ENCODE results near the gene PARP16.
"Not testable (repeated sequence)": the region's sequence is repeated elsewhere in the genome, so short reads cannot be mapped to it uniquely, and the experiment has no call there.

Gene PARP16

DNA sequence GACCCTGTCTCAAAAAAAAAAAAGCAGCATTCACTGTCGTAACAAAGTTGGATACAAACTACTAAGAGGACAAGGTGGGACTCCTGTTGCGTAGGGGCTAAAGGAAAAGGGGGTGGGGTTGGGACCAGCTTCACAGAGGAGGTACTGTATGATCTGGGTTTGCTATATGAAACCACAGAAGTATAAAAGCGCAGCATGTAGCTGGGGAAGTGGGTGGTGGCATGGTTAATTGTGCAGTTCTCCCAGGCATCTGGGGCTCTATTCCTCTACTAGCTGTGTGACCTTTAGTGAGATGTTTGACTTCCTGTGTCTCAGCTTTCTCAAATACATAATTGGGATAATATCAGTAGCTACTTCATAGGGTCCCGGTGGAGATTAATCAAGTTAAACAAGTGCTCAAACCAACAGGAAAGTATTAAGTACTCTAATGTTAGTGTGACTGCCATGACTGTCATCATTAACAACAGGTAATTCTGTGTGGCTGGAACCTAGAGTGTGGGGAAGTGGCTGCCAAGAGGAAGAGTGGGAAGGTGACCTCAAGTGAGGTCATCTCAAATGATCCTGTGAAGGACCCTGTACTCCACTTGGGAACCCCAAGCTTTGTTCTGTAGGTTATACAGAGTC, 11.5 kb downstream of the PARP16 start:
- no peak for DNase-seq

DNA sequence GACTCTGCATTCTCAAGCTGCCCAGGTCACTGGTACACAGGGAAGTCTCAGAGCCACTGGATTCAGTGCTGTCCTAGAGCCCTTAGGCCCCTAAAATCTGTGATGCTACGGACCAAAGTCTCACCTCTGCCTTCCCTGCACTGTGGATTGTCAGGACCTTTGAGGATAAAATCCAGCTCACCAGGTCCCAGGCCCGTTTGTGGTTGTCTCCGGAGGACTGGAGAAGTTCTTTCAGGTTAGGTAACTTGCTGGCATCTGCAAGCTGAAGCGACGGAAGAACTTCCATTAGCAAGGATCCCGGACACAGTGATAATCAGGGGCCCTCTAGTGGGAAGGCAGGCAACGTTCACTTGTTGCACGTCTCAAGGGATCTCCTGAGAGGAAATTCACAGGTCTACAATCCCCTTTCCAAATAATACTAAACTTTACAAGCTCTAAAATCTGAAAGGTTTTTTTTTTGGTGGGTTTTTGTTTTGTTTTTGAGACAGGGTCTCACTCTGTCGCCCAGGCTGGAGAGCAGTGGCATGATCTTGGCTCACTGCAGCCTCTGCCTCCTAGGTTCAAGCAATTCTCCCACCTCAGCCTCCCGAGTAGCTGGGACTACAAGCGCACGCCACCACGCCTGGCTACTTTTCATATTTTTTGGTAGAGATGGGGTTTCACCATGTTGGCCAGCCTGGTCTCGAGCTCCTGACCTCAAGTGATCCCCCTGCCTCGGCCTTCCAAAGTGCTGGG, 15.7 kb downstream of the PARP16 start:
- peak; percentile 19 to 32 for DNase-seq

DNA sequence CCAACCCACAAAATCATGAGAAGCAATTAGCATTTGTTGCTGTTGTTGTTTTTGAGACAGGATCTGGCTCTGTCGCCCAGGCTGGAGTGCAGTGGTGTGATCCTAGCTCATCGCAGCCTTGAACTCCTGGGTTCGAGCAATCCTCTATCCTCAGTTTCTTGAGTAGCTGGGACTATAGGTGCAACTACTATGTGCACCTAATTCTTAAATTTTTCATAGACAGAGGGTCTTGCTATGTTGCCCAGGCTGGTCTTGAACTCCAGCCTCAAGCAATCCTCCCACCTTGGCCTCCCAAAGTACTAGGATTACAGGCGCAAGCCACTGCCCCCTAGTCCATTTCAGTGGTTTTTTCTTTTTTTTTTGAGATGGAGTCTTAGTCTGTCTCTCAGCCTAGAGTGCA, 18.3 kb downstream of the PARP16 start:
- DNase-seq: no peak

DNA sequence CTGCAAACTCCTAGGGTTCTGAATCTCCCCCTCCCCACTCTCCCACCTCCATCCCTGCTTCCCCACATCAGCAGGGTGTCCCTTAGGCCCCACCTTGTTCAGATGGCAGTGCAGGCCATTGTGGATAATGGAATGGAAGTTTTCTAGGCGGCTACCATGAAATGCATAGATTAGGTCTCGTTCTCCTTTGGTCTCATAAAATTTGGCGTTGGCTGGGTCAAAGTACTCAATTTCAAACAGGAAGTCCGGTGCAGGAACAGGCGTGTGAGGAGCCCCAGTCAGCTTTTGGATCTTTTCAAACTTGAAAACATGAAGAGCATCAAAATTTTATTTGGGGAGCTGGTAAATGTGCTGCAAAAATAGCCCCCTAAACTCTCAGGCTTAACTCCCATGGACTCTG, 20.2 kb downstream of the PARP16 start:
- DNase-seq: no peak

DNA sequence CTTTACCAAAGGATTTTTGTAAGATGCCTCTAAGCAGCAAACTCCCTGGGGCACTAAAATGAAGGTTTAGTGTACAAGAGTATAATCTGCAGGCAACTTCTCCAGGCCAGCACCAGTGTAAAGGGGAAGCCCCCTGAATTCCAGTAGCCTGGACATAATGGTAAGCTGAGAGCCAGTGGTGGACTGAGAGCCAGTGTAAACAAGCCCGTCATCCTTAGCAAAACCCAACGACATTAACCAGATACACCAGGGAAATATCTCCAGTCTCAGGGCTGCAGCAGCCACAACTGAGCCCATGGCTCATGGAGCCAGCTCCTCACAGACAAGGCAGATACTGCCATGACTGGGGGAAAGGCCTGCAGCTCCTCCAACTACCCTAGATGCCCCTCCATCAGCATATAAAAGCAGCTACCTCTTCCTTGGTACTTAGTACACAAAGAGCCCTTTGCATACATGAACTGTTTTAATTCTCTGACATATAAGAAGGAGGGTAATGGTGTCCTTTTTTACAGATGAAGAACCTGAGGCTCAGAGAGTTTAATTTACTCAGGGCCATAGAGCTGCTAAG, 21.7 kb downstream of the PARP16 start:
- DNase-seq: no peak

DNA sequence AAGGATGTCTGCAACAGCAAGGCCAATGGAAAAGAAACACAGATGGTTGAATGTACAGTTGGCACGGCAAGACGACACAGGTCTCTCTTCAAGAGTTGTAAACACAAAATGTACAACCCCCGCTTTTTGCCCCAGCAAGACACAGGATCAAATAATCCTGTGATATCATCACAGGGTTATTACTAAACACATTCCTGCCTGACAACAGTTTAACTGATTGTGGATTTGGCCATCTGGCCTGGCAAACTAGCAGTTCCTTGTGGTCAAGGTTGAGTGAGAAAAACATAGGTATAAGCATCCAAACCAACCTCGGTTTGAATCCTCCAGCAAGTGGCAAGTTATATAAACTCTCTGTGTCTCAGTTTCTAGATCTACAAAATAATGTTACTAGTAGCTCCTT, 23.4 kb downstream of the PARP16 start:
- DNase-seq: no peak

DNA sequence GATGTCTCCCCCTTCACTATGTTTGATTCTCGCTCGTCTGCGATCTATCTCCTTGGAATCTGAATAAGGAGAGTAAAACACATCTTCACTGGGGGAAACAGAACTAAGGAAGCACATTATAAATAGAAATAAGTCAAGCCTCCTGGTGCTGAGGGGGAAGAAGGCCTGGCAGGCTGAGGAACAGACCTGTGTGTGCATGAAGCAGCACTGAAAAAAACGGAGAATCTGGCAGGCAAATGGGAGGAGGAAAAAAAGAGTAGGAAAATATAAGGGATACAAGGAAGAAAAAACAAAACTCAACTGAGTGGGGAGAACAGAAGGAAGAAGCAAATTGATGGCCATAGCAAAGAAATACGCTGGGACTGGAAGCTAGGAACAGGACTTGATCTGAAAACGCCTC, 25.7 kb downstream of the PARP16 start:
- DNase-seq: no peak

DNA sequence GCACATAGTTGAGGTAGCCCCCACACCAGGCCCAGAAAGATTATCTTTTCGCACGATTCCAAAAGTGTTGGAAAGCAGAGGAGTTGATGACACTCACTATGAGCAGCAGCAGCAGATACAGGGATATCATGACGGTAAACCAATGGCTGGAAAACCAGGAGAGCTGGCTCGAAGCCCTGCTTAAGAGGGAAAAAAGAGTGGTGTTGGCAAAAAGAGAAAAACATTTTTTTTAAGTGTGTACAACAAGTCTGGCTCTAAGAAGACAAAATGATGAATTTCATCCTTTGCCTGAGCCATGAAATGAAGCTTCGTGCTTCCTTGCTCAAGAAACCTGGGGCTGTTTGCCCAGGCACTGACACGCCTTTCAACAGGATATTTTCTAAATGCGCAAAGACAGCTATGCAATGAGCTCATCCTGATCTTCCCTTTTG, 27.3 kb downstream of the PARP16 start:
- DNase-seq: no peak

DNA sequence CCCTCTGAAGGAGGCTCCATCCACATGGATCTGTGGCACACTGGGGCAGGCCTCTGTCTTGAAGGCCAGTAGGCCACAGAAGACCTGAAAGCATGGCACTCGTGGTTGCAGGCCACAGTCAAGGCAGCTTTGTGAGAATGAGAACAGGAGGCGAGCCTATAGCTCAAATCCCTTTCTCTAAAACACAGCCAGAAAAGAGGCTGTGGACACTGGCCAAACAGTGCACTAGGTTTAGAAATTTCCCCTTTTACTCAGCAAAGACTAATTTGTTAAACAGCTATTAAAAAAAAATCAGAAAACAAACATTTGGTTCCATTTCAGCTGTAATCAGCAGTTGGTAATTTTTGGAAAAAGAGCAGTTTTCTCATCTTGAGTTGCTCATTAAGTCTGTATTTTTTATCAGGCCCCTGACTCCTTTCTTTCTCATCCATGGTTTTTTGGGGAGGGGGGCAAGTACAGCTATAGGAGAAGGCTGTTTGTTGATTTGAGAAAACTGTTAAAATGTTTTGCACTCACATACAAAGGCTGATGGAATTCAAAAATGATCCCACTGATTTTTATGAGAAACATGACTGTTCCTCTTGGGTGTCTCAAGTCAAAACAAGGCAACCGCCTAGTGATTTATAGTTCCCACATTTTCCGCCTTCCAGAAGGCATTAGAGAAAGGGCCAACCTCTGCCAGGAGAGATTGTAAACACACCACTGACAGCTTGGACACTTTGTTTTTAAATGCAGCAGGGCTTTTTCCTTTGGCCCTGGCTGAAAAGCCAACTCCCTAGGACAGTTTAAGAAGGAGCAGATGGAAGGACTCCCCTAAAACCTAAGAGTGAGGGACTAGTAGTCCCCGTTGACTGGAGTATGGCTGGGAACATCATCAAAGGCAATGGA, 28.1 kb downstream of the PARP16 start:
- no peak for DNase-seq

DNA sequence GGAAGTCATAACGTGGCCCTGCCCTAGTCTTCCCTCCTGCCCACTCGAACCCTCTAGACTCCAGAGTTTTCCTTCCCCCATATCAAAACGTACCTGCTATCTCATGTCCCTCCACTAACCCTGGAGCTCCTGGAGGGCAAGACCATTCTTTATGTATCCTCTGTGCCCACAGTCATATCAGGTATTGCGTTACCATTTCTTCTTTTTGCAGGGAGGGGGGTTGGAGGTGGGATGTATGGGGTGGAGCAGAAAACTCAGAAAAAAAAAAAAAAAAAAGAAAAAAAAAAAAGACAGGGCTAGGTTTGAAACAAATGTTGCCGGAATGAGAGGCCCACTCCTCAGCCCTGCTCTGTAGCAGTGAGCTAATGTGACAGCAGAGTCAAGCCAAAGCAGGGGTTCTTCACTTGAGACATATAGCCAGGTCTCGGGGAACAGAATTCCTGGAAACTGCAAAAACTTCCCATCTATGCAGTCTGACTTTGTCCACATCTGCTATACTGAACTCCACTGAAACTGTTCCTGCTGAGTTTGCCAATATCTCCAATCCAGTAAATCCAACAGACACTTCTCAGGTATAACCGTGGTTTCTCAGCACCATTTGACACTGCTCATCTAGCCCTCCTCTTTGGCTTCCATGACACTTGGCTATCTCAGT, 31.1 kb downstream of the PARP16 start:
- no peak for DNase-seq

DNA sequence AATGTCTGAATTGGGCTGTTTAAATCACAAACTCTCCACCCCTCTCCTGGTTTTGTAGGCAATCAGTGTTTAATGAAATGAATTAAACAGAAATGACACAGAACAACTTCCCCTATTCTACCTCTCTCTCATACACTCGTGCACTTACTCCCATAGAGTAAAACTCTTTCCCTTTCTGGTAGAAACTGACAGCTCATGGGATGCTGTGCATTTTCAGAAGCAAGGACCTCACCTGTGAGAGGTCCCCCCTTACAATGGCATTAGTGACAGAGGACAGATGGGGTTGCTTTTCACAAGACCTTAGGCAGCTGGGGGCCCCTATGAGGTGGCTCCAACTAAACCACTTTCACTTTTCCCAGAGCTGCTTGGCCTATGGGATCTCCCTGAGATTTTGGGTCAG, 31.9 kb downstream of the PARP16 start:
- DNase-seq: no peak

DNA sequence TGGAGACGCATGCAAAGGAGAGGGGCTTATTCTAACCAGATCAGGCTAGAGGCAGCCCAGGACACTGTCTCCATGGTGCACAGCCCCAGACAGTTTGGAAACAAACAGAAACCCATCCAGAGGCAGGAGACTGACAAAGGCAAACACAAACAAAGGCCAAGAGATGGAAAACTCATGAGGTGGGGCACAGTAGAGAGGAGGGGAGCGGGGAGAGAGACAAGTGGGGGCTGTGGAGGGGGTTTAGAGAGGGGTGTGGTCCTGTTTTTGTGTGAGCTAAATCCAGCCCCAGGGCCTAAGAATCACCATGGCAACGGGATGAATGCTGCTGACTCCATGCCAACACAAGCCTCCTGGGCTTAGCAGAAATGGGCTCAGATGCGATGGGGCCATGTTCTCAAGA, 32.3 kb downstream of the PARP16 start:
- DNase-seq: no peak

DNA sequence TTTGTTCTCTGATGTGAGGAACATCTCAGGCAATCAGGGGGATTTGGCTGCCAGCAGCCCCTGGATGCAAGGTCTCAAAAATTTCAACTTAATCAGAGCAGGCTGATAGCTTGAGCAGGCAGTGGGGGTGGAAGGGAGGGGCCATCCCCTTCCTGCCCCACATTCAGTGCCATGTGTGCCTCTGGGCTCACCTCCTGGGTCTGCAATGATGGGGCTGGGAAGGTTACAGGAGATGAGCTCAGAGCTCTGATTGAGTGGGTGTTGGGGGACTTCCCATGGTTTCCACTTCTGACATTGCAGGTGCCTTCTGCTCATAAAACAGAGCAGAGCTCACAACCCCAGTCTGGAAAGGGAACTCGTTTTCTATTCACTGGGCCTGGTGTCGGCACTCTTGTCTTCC, 37.0 kb downstream of the PARP16 start:
- peak; percentile 70 to 80 for DNase-seq

DNA sequence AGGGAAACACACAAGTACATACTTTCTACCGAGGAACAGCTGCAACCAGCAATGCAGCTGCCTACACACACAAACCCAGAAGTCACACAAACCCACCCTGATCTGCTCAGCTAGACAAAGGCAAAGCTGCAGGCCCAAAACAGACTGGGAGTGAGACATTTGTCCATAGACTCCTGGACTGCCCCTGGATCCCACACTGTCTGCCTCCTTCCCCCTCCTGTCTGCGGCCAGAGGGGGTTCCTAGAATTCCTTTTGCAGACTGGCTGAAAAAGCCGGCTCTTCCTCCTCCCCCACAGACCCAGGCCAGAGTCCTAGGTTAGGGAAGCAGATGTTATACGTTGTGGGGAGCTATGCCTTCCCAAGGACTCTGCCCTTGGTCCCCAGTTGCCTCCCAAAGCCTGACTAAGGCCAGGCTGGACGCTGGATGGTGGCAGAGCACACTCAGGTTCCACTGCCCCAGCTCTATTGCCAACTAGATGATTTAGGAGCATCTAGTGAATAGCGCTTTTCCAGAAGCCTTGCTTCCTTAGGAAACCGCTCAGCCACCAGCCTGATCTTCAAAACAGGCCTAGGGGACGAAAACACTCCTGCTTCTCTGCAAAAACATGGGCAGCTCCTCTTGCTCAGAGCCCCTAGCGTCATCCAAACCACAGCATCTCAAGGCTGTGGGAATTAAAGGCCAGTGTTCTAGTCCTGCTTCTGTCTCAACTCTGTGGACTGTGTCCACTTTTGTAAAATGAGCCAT, 38.0 kb downstream of the PARP16 start:
- DNase-seq: no peak

DNA sequence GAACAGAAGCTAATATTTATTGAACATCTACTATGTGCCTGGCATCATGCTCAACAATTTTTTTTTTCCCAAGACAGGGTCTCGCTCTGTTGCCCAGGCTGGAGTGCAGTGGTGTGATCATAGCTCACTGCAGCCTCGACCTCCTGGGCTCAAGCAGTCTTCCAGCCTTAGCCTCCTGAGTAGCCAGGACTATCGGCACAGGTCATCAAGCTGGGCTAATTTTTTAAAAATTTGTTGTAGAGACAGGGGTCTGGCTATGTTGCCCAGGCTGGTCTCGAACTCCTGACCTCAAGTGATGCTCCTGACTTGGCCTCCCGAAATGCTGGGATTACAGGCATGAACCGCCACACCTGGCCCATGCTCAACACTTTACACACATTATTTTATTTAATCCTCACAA, 39.7 kb downstream of the PARP16 start:
- DNase-seq: no peak

DNA sequence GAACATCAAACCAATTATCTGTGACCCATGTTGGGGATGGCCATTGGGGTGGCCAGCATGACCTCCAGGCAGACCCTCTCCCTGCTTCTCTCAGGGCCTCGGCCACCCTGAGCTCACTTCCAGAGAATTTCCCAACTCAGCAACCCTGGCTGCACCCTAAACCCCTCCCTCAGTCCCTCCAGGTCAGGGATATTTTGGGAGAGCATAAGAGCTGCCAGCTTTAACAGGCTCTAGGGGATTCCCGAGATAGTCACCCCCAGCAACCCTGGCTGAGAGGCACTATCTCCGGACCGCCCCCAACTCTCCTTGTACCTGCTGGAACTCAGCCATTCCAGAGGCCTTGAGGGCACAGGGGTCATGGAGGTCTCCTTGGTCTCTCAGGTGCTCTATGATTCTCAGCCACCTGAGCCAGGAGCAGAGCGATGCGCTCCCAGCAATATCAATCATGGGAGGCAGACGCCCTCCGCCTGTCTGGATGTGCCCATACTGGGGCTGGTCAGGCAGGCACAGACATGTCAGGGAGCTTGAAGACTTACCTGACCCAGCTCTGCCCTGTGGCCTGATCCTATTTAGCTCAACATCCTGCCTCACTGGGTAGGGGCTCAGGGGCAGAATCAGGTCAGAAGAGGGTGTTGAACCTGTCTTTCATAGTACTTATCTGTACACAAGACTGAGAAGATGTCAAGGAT, 40.5 kb downstream of the PARP16 start:
- no peak for DNase-seq

DNA sequence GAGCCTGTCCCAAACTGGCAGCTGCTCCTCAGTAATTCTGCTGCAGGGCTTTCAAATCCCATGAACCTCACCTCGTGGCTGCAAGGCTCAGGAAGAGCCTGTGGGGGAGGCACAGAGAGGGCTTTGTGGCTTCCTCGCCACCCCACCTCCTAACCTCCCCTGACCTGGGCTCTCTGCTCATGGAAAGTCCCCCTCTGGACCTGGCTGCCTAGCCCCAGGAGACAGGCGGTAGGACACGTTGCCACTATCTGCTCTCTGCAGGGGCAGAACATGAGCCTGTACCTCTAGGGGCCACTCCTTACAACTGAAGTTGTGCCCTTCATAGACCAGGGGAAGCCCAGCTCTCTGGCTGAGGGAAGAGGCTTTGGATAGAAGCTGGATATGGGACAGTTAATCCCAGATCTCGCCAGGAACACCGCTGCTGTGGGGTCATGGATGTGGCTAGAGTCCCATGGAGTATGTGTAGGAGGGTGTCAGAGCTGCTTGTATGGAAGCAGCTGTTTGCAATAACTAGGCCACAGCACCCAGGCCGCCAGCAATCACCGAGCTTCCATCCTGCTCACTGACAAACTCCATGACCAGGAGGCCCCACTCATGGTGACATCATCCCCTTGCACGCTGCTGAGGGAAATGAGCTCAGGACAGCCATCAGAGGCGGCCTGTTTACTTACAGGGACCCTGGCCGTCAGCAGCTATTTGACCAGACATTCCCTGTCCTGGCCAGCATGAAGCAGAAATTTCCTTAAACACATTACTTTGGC, 41.4 kb downstream of the PARP16 start:
- DNase-seq: no peak

DNA sequence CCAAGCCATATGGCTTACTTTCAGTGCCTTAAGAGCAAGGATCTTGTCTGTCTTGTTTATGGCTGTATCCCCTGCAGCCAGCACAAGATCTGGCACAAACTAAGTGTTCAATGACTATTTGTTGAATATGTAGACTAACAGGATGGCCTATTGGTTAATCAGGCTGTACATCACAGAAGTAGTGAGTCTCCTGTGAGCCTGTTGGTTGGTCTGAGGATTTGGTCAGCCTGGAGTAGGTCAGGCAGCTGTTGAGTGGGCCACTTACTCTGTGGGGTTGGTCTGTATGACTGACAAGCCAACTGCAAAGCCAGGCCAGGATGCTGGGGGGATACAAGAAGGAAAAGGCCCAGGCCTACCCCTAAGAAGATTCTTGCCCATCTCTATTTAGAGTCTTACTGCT, 42.0 kb downstream of the PARP16 start:
- no peak for DNase-seq

DNA sequence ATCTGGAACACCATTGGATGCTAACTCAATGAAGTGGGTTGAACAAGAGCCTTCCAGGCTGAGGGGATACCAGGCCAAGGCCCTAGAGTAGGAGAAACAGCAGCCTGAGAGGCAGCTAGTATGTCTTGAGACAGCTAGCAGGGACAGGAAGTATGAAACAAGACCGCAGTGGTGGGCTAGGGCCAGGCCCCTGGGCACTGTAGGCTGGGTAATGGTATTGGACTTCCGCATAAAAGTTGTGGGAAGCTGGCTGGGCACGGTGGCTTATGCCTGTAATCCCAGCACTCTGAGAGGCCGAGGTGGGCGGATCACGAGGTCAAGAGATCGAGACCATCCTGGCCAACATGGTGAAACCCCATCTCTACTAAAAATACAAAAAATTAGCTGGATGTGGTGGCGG, 50.2 kb downstream of the PARP16 start:
- not testable (repeated sequence) for DNase-seq

DNA sequence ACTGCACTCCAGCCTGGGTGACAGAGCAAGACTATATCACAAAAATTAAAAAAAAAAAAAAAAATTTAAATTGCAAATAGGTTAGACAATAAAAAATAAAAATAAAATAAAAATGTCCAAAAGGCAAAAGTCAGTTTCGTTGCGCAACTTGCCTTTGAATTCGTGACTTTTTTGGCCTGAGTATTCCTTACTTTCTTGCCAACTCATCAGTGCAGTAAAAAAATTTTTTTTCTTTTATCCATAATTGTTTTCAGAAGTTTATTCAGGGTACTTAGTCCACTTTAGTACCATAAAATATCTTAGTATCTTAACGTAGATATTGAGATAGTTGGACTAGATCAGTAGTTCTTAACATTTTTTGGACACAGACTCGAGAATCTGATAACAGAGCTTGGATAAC, 53.0 kb downstream of the PARP16 start:
- no peak for DNase-seq

DNA sequence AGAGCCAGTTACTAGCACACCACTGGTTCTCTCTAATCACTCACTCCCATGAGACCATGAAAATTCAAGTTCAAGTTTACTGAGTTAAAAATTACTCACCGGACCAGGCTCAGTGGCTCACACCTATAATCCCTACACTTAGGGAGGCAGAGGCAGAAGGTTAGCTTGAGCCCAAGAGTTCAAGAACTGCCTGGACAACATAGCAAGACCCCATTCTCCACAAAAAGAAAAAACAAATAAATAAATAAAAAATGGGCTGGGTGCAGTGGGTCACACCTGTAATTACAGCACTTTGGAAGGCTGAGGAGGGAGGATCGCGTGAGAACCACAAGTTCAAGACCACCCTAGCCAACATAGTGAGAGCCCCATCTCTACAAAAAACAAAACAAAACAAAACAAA, 54.2 kb downstream of the PARP16 start:
- no peak for DNase-seq
